BLaER1 (cell line): ENCODE measurements around the gene MMP20.

Experiments
- H3K27ac ChIP-seq: shearing (Covaris generic); formaldehyde crosslinking; 2 replicates; pipeline ENCODE4 v1.8.1; 2022
- H3K27me3 ChIP-seq: shearing (Covaris generic); formaldehyde crosslinking; 2 replicates; pipeline ENCODE4 v1.8.1; 2022
- H3K36me3 ChIP-seq: shearing (Covaris generic); formaldehyde crosslinking; 2 replicates; pipeline ENCODE4 v1.8.1; 2022
- H3K4me1 ChIP-seq: shearing (Covaris generic); formaldehyde crosslinking; 2 replicates; pipeline ENCODE4 v1.8.1; 2022
- H3K4me2 ChIP-seq: shearing (Covaris generic); formaldehyde crosslinking; 2 replicates; pipeline ENCODE4 v1.8.1; 2022
- H3K4me3 ChIP-seq: shearing (Covaris generic); formaldehyde crosslinking; 2 replicates; pipeline ENCODE4 v1.8.1; 2022
- H3K9ac ChIP-seq: shearing (Covaris generic); formaldehyde crosslinking; 2 replicates; pipeline ENCODE4 v1.8.1; 2022
- H3K9me3 ChIP-seq: shearing (Covaris generic); formaldehyde crosslinking; 2 replicates; pipeline ENCODE4 v1.8.1; 2022
- H4K20me1 ChIP-seq: shearing (Covaris generic); formaldehyde crosslinking; 2 replicates; pipeline ENCODE4 v1.8.1; 2022
- Cebpa-rat ChIP-seq: shearing (Covaris generic); IDR thresholded peaks from 2 replicates; pipeline ENCODE4 v1.8.1; 2022

MMP20 gene

DNA sequence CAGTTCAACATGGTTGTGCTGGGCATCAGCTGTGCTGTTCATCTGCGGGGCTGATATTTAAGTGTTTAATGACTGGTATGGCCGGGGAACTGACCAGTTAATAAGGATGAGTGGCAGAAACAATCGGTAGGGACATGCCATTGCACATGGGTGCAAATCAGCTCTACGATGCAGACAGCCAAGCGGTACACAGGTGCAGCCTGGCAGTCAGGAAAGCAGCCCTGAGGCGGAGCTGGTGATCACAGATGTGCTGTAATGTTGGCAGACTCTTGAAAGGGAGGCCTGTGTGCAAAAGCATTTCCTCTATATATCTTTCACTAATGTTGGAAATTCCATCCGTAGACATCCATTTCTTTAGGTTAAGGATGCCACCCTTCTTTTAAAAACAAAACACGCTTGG is 1.1 kb downstream of the MMP20 start:
- Histone ChIP-seq H3K27ac (no peak overlapping the region), H3K27me3 (no peaks in the 10 kb centered on the region), H3K9me3 (no peaks in the 10 kb centered on the region), H4K20me1 (no peaks in the 10 kb centered on the region), H3K4me2 (no peak overlapping the region), H3K4me3 (no peak overlapping the region), H3K9ac (no peak overlapping the region), H3K4me1 (0 out of 2 replicates have a peak, but pooled peaks cover 4% of the 10 kb centered on the region), H3K36me3 (no peaks in the 10 kb centered on the region)
- no peak for TF ChIP-seq Cebpa-rat

DNA sequence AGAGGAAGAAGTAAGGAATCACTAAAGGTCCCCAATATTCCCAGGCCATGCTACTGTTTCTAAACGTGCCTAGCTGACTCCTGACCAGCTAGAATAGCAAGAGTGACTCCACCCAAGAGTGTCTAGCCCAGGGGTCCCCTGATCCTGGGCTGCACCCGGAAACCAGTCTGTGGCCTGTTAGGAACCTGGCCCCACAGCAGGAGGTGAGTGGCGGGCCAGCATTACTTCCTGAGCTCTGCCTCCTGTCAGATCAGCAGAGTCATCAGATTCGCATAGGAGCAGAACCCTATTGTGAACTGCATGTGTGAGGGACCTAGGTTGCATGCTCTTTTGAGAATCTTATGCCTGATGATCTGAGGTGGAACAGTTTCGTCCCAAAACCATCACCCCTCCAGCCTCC is 2.0 kb downstream of the MMP20 start:
- Histone ChIP-seq H3K4me2 (no peak overlapping the region), H3K27ac (no peak overlapping the region), H3K4me1 (0 out of 2 replicates have a peak, but pooled peaks cover 4% of the 10 kb centered on the region), H3K4me3 (no peak overlapping the region), H3K9ac (no peak overlapping the region), H3K9me3 (no peaks in the 10 kb centered on the region), H3K27me3 (no peaks in the 10 kb centered on the region), H3K36me3 (no peaks in the 10 kb centered on the region), H4K20me1 (no peaks in the 10 kb centered on the region)
- no peak for TF ChIP-seq Cebpa-rat

DNA sequence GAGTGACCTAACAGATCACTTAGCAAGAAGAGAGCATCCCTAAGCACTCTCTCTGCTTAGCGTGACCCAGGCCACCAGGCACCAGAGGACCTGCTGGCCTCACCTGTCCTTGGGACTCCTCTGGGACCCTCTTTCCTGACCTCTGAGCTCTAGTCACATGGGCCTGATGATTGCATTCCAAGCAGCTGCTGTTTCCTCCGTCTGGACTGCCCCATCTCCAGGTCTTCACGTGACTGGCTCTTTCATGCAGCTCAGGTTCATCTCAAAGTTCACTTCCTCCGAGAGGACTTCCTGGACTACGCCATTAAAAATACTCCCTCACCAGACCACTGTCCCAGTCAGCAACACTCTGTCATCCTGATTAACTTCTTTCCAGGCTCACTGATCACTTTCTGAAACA is 2.9 kb downstream of the MMP20 start:
- H3K4me1 ChIP-seq = 0 out of 2 replicates have a peak, but pooled peaks cover 4% of the 10 kb centered on the region
- no peak overlapping the region for H3K4me2 ChIP-seq
- H3K9me3 ChIP-seq = no peaks in the 10 kb centered on the region
- H3K36me3 ChIP-seq = no peaks in the 10 kb centered on the region
- no peak for TF ChIP-seq Cebpa-rat
- no peak overlapping the region for H3K9ac ChIP-seq
- H3K27me3 ChIP-seq = no peaks in the 10 kb centered on the region
- no peaks in the 10 kb centered on the region for H4K20me1 ChIP-seq
- no peak overlapping the region for H3K4me3 ChIP-seq
- no peak overlapping the region for H3K27ac ChIP-seq

GRCh38 chr11:102620818-102621561 is 4.1 kb downstream of the MMP20 start:
- no peak for TF ChIP-seq Cebpa-rat
- H3K4me1 ChIP-seq = 0 out of 2 replicates have a peak, but pooled peaks cover 4% of the 10 kb centered on the region
- H3K36me3 ChIP-seq = no peaks in the 10 kb centered on the region
- no peak overlapping the region for H3K27ac ChIP-seq
- H4K20me1 ChIP-seq = no peaks in the 10 kb centered on the region
- no peak overlapping the region for H3K4me2 ChIP-seq
- no peaks in the 10 kb centered on the region for H3K27me3 ChIP-seq
- H3K4me3 ChIP-seq = no peak overlapping the region
- H3K9ac ChIP-seq = no peak overlapping the region
- H3K9me3 ChIP-seq = no peaks in the 10 kb centered on the region

- H3K9ac ChIP-seq = no peak overlapping the region
- H3K27ac ChIP-seq = no peak overlapping the region
- no peaks in the 10 kb centered on the region for H4K20me1 ChIP-seq
- TF ChIP-seq Cebpa-rat = no peak
- H3K27me3 ChIP-seq = no peaks in the 10 kb centered on the region
- H3K4me3 ChIP-seq = no peak overlapping the region
- H3K36me3 ChIP-seq = no peaks in the 10 kb centered on the region
- H3K4me1 ChIP-seq = 0 out of 2 replicates have a peak, but pooled peaks cover 4% of the 10 kb centered on the region
- no peak overlapping the region for H3K4me2 ChIP-seq
- no peaks in the 10 kb centered on the region for H3K9me3 ChIP-seq
Measured at GRCh38 chr11:102620179-102620578, 5.0 kb downstream of the MMP20 start.

- H3K9ac ChIP-seq = no peak overlapping the region
- H3K4me3 ChIP-seq = no peak overlapping the region
- TF ChIP-seq Cebpa-rat = no peak
- 0 out of 2 replicates have a peak, but pooled peaks cover 10% of the 10 kb centered on the region for H3K4me1 ChIP-seq
- no peak overlapping the region for H3K4me2 ChIP-seq
- H4K20me1 ChIP-seq = no peaks in the 10 kb centered on the region
- H3K9me3 ChIP-seq = no peaks in the 10 kb centered on the region
- no peaks in the 10 kb centered on the region for H3K27me3 ChIP-seq
- no peaks in the 10 kb centered on the region for H3K36me3 ChIP-seq
- H3K27ac ChIP-seq = no peak overlapping the region
Measured at GRCh38 chr11:102617466-102618008, 7.6 kb downstream of the MMP20 start.

GRCh38 chr11:102615894-102616432 is 9.2 kb downstream of the MMP20 start:
- no peak overlapping the region for H3K27ac ChIP-seq
- H3K9me3 ChIP-seq = no peaks in the 10 kb centered on the region
- H3K36me3 ChIP-seq = no peaks in the 10 kb centered on the region
- TF ChIP-seq Cebpa-rat = no peak
- no peaks in the 10 kb centered on the region for H4K20me1 ChIP-seq
- no peak overlapping the region for H3K4me3 ChIP-seq
- no peak overlapping the region for H3K4me2 ChIP-seq
- no peaks in the 10 kb centered on the region for H3K27me3 ChIP-seq
- H3K9ac ChIP-seq = no peak overlapping the region
- H3K4me1 ChIP-seq = 0 out of 2 replicates have a peak, but pooled peaks cover 7% of the 10 kb centered on the region

DNA sequence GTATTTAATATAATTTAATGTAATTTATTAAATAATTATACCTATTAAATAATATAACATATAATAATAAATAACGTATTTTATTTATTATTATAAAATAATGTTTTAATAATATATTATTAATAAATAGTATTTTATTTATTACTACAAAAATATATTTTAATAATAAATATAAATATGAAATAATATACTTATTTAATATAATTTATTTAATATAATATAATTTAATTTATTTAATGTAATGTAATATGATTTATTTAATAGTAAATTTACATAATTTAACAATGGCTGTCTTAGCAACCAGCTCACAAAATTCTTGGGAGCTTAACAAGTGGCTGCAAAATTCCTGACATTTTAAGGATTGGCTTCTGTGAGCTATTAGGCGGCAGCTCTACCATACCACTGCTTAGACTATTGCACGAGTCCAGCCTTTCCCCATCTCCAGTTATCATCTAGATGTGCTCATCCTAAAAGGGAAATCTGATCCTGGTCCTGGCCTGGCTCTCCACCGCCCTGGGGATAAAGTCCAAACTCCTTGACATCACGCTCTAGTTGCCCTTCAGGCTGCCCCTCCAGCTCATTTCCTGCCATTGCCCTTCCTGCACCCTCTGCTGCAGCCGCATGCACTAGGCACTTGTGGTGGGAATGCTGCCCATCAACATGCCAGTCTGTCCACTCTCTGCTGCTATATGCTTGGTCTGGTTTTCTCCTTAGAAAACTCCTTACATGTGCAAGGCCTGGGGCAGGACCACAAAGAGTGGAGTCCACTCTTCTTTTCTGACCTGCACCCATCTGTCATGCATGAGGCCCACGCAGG is 9.8 kb downstream of the MMP20 start:
- H3K36me3 ChIP-seq = no peaks in the 10 kb centered on the region
- no peak for TF ChIP-seq Cebpa-rat
- H3K27me3 ChIP-seq = no peaks in the 10 kb centered on the region
- H3K4me2 ChIP-seq = no peak overlapping the region
- no peak overlapping the region for H3K4me3 ChIP-seq
- H3K9me3 ChIP-seq = no peaks in the 10 kb centered on the region
- H4K20me1 ChIP-seq = no peaks in the 10 kb centered on the region
- no peak overlapping the region for H3K9ac ChIP-seq
- H3K27ac ChIP-seq = no peak overlapping the region
- 0 out of 2 replicates have a peak, but pooled peaks cover 7% of the 10 kb centered on the region for H3K4me1 ChIP-seq

- no peaks in the 10 kb centered on the region for H3K9me3 ChIP-seq
- H3K27me3 ChIP-seq = no peaks in the 10 kb centered on the region
- TF ChIP-seq Cebpa-rat = no peak
- no peak overlapping the region for H3K27ac ChIP-seq
- no peaks in the 10 kb centered on the region for H3K36me3 ChIP-seq
- H3K4me2 ChIP-seq = no peak overlapping the region
- no peak overlapping the region for H3K9ac ChIP-seq
- H3K4me3 ChIP-seq = no peak overlapping the region
- H4K20me1 ChIP-seq = no peaks in the 10 kb centered on the region
- H3K4me1 ChIP-seq = 0 out of 2 replicates have a peak, but pooled peaks cover 7% of the 10 kb centered on the region
Measured at GRCh38 chr11:102614485-102614884, 10.6 kb downstream of the MMP20 start.

GRCh38 chr11:102614031-102614430 is 11.1 kb downstream of the MMP20 start:
- no peaks in the 10 kb centered on the region for H3K9me3 ChIP-seq
- no peak overlapping the region for H3K4me3 ChIP-seq
- H4K20me1 ChIP-seq = no peaks in the 10 kb centered on the region
- no peak overlapping the region for H3K4me2 ChIP-seq
- no peaks in the 10 kb centered on the region for H3K36me3 ChIP-seq
- H3K27ac ChIP-seq = no peak overlapping the region
- no peak overlapping the region; the same call in 1 of the 2 replicates for H3K9ac ChIP-seq
- H3K27me3 ChIP-seq = no peaks in the 10 kb centered on the region
- TF ChIP-seq Cebpa-rat = no peak
- 0 out of 2 replicates have a peak, but pooled peaks cover 7% of the 10 kb centered on the region for H3K4me1 ChIP-seq
